Stomach smooth muscle (tissue), 2 donors: ENCODE results near the gene LRRC18.

Experiments
- H3K27ac ChIP-seq: one replicate; pipeline ENCODE4 v1.7.0; 2013; ENCODE audit warnings: mild to moderate bottlenecking, low read length, inconsistent platforms
- H3K27me3 ChIP-seq, 2 donors: one replicate each; pipeline ENCODE4 v1.7.0; 2013; ENCODE audit warnings: low read length in 2 of 2; ENCODE audit not compliant: insufficient read depth in 2 of 2, control insufficient read depth in 1 of 2
- H3K36me3 ChIP-seq, 2 donors: one replicate each; pipeline ENCODE4 v1.7.0; 2013; ENCODE audit warnings: low read length in 2 of 2; ENCODE audit not compliant: control insufficient read depth in 2 of 2, insufficient read depth in 2 of 2
- H3K4me1 ChIP-seq: one replicate; pipeline ENCODE4 v1.7.0; 2013; ENCODE audit warnings: low read length; ENCODE audit not compliant: control insufficient read depth, insufficient read depth
- H3K4me3 ChIP-seq, 2 donors: one replicate each; pipeline ENCODE4 v1.7.0; 2013; ENCODE audit warnings: low read length in 2 of 2
- H3K9ac ChIP-seq, 2 donors: one replicate each; pipeline ENCODE4 v1.7.0; 2013; ENCODE audit warnings: low read length in 2 of 2, mild to moderate bottlenecking in 1 of 2
- H3K9me3 ChIP-seq, 2 donors: one replicate each; pipeline ENCODE4 v1.7.0; 2013; ENCODE audit warnings: low read length in 2 of 2; ENCODE audit not compliant: control insufficient read depth in 2 of 2
- donor health status: healthy.
- donor health status: Pancreatic carcinoma.

The LRRC18 gene

DNA sequence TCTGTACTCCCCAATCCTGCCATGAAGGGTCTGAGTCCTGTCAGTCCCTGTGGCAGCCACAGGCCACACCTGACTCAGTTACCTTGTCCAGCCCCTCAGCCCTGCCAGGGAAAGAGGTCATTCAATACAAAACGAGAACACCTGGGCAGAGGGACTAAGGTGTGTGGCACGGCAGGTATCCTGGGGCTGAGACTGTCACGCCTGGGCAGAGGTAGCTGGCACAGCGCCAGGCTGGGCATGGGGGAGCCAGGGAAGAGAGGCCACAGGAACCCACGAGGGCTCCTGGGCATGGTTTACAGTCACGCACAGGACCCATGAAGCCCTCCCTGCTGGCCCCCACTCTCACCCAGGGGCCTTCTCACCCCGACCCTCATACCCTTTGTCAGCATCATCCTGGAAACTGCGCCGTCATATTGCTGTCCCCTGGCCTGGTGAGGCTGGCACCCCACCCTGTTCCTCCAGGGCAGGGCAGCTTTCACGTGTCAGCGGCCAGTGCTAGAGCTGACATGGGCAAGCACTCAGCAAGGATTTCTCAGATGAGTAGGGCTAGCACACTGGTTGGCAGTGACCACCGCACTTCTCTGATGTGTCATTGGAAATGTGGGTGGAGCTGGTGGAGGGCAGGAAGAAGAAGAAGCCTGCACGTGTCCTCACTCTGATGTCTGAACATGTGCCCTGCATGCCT is 42.7 kb downstream of the LRRC18 start:
- Histone ChIP-seq H3K4me1 (no peaks in the 10 kb centered on the region), H3K9me3 (no peaks in the 10 kb centered on the region), H3K27ac (no peak overlapping the region)

DNA sequence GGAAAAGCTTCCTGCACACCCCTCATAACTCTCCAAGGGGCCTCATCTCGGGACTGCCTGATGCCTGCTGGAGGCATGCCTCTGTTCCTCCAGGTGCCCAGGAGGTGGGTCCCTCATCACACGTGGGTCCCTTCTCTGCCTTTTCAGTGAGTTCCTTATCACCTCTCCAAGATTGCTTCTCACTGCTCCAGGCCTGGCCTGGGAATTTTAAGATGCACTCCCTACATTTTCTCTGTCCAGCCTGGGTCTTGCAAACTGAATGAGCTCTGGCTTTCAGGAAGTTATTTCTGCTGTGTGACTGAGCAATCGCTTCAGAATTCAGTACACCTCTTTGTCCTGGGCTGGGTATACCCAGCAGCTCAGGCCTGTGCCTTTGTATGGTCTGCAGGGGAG is 43.8 kb downstream of the LRRC18 start:
- Histone ChIP-seq H3K36me3 (no peaks in the 10 kb centered on the region), H3K4me1 (no peaks in the 10 kb centered on the region), H3K9me3 (no peaks in the 10 kb centered on the region), H3K27me3 (no peaks in the 10 kb centered on the region), H3K9ac (no peak overlapping the region), H3K4me3 (no peak overlapping the region), H3K27ac (no peak overlapping the region)

More for the DNA sequence above, 42.7 kb downstream of the LRRC18 start:
- Histone ChIP-seq H3K9ac (no peak overlapping the region), H3K4me3 (no peak overlapping the region), H3K36me3 (no peaks in the 10 kb centered on the region), H3K27me3 (no peaks in the 10 kb centered on the region)

DNA sequence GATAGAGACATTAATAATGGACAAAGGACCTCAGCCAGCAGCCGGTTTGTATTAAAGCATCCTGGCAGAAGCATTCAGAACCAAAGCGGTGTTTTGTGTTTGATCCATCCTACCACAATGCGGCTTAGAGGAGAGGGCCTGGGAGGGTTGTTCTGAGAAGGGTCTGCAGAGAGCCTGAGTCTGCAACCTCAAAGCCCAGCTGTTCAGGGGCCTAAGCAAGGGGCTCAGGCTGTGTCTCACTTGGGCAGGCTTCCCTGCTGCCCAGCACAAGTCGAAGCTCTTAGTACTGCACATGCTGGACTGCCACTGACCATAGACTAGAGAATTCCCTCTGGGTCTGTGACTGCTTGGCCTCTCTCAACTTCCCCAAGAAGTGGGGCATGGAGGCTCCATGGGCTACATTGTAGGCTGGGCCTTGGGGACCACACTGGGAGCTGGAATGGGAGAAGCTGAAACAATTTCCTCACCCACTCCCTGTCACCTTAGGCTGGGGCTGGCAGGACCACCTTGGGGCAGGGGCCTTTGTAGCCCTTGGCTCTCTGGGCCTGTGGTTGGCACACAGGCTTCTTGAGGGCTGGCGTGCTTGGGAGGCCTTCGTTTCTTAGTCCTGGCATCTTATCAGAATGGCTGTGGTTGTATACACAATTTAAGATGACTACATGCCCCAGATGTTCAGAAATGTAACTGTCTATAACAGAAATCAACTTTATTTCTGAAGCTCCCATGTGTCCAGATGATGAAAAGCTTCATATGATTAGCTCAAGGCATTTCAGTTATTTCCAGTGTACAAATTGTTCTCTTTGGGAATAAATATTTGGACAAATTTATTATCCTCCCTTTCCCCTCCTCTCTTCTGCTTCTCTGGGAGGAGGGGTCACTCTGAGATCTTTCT is 44.5 kb downstream of the LRRC18 start:
- H3K9ac ChIP-seq, result no peak overlapping the region
- H3K4me3 ChIP-seq, result no peak overlapping the region
- H3K9me3 ChIP-seq, result no peaks in the 10 kb centered on the region
- H3K36me3 ChIP-seq, result no peaks in the 10 kb centered on the region
- no peaks in the 10 kb centered on the region for H3K4me1 ChIP-seq
- H3K27me3 ChIP-seq, result no peaks in the 10 kb centered on the region
- no peak overlapping the region for H3K27ac ChIP-seq

GRCh38 chr10:48890888-48891850 is 48.5 kb downstream of the LRRC18 start:
- H3K9me3 ChIP-seq, result no peaks in the 10 kb centered on the region

DNA sequence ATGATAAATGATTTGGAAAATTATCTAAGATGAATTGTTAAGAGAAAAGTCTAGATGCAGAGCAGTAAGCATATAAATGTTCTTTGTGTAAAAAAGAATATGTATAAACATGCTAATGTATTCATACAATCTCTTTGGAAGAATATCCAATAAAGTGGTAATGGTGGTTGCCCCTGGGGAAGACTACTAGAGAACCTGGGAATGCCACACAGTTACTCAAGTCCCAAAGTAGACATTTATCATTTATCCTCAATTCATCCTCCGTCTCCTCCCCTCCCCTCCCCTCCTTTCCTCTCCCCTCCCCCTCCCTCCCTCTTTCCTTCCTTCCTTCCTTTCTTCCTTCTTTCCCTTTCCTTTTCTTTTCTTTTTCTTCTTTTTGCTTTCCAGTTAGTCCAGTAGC is 51.7 kb downstream of the LRRC18 start:
- no peaks in the 10 kb centered on the region for H3K36me3 ChIP-seq
- no peaks in the 10 kb centered on the region for H3K9me3 ChIP-seq
- no peaks in the 10 kb centered on the region for H3K4me1 ChIP-seq
- H3K27me3 ChIP-seq, result no peaks in the 10 kb centered on the region
- no peak overlapping the region for H3K4me3 ChIP-seq
- no peak overlapping the region for H3K27ac ChIP-seq
- H3K9ac ChIP-seq, result no peak overlapping the region

More at GRCh38 chr10:48890888-48891850, 48.5 kb downstream of the LRRC18 start:
- no peaks in the 10 kb centered on the region for H3K27me3 ChIP-seq
- no peak overlapping the region for H3K9ac ChIP-seq
- H3K4me3 ChIP-seq, result no peak overlapping the region
- H3K36me3 ChIP-seq, result no peaks in the 10 kb centered on the region
- H3K4me1 ChIP-seq, result no peaks in the 10 kb centered on the region
- no peak overlapping the region for H3K27ac ChIP-seq

DNA sequence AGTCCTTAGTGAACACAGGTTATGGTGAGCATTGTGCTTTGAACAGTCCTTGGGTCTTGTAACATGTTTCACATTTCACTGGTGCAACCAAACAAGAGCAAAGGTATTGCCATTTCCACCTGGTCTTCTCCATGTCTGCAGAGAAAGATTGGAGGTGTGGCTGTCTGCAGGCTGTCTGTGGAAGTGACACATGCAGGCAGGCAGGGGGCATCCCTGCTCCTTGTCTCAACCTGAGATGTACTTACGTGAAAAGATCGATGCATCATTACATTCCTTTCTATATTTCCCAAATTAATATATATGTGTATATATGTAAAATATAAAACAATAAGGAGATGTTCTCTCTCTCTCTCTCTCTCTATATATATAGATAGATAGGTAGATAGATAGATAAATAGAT is 54.3 kb downstream of the LRRC18 start:
- no peaks in the 10 kb centered on the region for H3K9me3 ChIP-seq
- peaks cover 0 to 3% of the 10 kb centered on the region in 2 donors for H3K27me3 ChIP-seq
- H3K9ac ChIP-seq, result no peak overlapping the region
- H3K4me1 ChIP-seq, result no peaks in the 10 kb centered on the region
- H3K27ac ChIP-seq, result no peak overlapping the region
- H3K36me3 ChIP-seq, result no peaks in the 10 kb centered on the region
- no peak overlapping the region for H3K4me3 ChIP-seq

DNA sequence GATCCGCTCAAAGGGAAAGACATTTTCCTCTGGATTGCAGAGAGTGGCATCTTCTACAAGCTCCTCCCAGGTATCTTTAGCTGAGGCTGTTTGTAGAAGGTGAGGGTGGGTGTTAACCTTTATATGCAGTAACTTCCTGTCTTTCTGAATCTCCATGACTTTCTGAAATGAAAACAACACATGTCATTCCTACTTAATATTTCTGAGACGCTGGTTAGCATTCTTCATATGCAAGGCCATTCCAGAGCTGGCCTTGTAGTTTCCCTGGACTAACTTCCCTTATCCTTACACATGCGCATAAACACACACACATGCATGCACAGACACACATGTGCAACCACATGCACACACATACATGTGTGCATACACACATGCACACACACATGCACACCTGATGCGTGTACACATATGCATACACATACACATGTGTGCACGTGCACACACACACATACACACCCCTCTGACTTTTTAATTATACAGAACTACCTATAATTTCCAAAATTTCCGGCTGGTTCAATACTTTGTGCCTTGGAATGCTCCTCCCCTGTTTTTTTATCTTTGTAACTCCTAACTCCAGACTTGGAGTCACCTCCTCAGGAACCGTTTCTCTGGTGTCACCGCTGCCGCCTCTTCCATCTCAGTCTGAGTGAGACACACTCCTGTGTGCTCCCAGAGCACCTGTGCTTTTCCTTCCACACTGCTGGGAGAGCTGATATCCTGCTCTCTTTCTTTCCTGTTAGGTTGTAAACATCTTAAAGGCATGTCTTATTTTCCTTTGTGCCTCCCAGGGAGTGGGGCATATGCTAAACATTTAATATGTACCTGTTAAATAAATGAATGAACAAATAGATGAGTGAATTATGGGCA is 55.2 kb downstream of the LRRC18 start:
- Histone ChIP-seq H3K9me3 (no peaks in the 10 kb centered on the region), H3K4me1 (no peaks in the 10 kb centered on the region), H3K27ac (no peak overlapping the region), H3K36me3 (no peaks in the 10 kb centered on the region), H3K4me3 (no peak overlapping the region), H3K27me3 (peaks cover 0 to 3% of the 10 kb centered on the region in 2 donors), H3K9ac (no peak overlapping the region)

DNA sequence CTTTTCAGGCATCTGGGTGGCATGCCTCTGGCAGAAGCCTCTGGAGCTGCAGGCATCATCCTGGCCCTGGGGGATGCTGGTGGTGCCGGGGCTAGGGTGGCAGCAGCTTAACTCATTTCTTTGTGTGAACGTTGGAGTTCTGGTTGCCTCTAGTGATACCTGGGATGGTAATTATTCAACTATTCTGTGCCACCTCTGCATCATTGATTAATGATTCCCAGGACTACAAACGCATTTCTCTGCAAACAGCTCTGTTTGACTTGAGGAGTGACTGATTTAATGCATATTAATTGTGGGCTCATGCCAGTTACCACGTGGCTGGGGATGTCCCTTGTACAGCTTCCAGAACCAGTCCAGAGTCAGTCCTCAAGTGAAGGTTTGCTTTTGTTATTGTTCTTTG is 55.9 kb downstream of the LRRC18 start:
- Histone ChIP-seq H3K36me3 (no peaks in the 10 kb centered on the region), H3K4me1 (no peaks in the 10 kb centered on the region), H3K27ac (no peak overlapping the region), H3K9me3 (no peaks in the 10 kb centered on the region), H3K27me3 (peaks cover 0 to 3% of the 10 kb centered on the region in 2 donors), H3K4me3 (no peak overlapping the region), H3K9ac (no peak overlapping the region)

- no peak overlapping the region for H3K4me3 ChIP-seq
- H3K36me3 ChIP-seq, result no peaks in the 10 kb centered on the region
- H3K9me3 ChIP-seq, result no peaks in the 10 kb centered on the region
- no peaks in the 10 kb centered on the region for H3K4me1 ChIP-seq
- peaks cover 0 to 3% of the 10 kb centered on the region in 2 donors for H3K27me3 ChIP-seq
- no peak overlapping the region for H3K9ac ChIP-seq
- no peak overlapping the region for H3K27ac ChIP-seq
Measured at GRCh38 chr10:48882881-48883280, 56.8 kb downstream of the LRRC18 start.

GRCh38 chr10:48881937-48882336 is 57.7 kb downstream of the LRRC18 start:
- H3K9me3 ChIP-seq, result no peaks in the 10 kb centered on the region
- H3K4me1 ChIP-seq, result no peaks in the 10 kb centered on the region
- no peak overlapping the region for H3K9ac ChIP-seq
- H3K27me3 ChIP-seq, result peaks cover 0 to 3% of the 10 kb centered on the region in 2 donors
- H3K4me3 ChIP-seq, result no peak overlapping the region
- no peak overlapping the region for H3K27ac ChIP-seq
- H3K36me3 ChIP-seq, result no peaks in the 10 kb centered on the region
